ENCODE data around the gene ATP2B2.

Gene ATP2B2

DNA sequence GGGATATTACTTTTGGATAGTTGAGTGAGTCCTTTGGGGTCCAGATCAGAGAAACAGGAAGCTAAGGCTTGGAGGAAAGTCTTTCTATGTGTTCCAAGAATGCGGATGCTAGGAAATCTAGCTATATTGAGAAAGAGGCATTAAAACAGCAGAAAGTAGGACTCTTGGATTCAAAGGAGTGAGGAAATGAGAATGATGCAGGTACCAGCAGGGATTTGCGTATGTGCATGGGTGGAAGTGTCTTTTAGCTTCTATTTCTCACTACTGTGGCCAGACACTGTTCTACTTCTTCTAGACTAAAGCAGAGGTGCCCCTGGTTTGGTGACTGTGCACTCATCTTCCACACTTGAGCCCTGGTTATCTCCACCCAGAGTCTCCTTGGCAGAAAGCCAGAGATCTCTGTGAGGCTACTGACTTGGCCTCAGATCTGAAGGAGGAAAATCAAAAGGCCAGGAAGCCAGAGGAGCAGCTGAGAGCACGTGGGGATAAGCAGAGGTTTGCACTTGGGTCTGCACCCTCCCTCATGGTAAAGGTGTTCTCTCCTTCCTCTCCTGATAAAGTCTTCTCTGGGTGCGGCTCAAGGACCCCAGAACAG, 44.3 kb downstream of the ATP2B2 start:
- in situ Hi-C loops (cut with MboI; ENCODE audit: low pct_unique_long_range_greater_than_20kb, low sequenced_read_pairs), result no loop called here
- DNase-seq, result no peak

DNA sequence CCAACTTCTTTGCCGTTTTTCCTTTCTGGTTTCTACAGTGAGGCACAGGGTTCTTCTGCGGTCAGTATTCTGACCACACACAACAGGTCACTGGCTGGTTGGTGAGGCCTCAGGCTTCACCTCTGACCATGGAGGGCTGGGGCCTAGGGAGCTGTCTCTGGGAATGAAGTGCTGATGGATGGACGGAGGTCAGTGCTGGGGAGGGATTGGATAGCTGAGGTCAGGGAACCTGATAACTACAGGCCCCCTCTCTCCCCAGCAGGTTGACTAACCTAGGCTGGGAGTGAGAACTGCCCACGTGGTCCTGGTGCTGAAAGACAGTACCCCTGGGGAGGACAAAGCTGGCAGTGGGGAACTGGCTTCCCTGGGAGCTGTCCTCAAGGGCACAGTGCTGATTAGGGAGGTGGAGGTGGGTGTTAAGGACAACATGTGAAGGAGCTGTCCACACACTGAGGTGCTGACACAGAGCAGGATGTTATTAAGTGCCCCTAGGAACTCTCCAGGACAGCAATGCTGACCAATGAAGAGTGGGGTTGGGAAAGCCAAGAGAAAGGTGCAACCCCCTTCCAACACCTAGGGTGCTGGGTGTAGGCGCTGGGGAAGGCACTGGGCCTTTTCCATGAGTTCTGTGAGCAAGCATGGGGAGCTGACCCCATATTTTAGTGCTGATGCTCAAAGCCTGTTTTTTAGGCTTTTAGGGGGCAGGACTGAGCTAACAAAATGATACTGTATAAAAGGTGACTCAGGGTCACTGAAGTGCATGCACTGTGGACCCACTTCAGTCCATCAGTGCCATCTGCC, 45.2 kb downstream of the ATP2B2 start:
- in situ Hi-C loops (cut with MboI; ENCODE audit: low pct_unique_long_range_greater_than_20kb, low sequenced_read_pairs), result no loop called here
- peak; percentile 87 for DNase-seq

DNA sequence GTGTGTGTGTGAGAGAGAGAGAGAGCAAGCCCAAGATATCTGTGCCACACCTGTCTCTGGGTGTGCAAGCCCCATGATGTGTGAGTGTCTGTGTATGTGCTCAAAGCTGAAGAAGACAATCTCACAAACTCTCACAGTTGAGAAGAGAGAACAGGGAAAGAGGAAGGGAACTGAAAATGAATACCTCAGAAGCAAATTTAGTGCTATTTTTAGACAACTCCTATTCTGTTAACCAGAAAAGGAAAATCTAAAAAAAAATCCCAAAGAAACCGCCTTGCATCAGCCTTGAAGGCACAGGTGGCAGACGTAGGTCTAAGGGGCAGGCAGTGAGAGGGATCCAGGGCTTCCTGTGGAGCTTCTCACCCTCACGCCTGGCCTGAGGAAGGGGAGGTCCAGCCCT, 47.8 kb downstream of the ATP2B2 start:
- in situ Hi-C loops (cut with MboI; ENCODE audit: low pct_unique_long_range_greater_than_20kb, low sequenced_read_pairs), result no loop called here
- no peak for DNase-seq

DNA sequence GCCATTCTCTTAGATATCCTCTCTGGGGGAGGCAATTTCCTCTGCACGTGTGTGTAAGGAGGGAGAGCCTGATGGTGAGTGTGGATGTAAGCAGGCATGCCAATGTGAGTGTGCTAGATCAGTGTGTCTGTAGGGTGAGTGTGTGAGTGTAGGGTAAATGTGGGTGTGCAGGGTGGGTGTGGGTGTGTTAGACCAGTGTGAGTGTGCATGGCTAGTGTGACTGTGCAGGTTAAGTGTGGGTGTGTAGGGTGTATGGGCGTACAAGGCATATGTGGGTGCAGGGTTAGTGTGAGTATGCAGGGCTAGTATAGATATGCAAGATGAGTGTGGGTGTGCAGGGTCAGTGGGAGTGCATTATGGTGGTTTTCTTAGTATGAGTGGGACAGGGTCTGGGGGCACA, 48.4 kb downstream of the ATP2B2 start:
- in situ Hi-C loops (cut with MboI; ENCODE audit: low pct_unique_long_range_greater_than_20kb, low sequenced_read_pairs), result no loop called here
- DNase-seq, result no peak

DNA sequence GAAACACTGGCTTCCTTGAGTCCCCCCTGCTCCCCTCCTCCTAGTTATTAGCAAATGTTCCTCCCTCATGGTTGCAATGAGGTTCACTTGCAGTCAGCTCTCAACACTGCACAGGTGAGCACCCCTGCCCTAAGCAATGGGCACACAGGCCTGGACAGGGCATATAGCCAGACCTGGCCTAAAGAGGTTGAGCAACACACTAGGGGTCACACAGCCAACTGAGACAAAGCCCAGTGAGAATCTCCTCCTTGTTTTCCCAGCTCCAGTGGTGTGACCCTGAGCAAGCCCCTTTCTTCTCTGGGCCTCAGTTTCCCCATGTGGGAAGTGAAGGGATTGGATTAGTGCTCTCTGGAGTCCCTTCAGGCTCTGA, 49.9 kb downstream of the ATP2B2 start:
- in situ Hi-C loops (cut with MboI; ENCODE audit: low pct_unique_long_range_greater_than_20kb, low sequenced_read_pairs), result no loop called here
- no peak for DNase-seq

DNA sequence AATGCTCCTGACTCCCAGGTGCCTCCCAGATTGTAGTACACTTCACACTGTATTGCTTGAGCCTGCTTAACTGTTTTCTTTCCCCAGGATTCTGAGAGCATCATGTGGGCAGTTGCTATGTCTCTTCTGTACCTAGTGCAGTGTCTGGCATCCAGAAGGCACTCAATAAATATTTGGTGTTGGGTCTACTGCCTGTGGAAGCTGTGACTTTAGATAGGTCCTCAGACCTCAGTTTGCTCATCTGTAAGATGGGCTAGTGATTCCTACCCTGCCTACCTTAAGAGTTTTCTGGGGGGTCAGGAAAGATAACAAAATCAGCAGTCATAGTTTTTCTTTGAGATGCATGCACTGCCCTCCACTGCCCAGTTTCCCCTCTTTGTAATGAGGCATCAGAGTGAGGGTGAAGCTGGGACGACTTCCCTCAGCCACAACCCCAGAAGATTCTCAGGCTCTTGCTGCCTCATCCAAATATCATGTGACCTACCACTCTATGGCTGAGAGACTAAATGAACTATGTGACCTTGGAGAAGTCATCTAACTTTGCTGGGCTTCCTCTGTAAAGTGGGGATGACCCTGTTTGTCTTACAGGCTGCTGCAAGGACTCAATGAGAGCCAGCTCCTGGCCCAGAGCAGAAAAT, 50.4 kb downstream of the ATP2B2 start:
- DNase-seq, result no peak
- in situ Hi-C loops (cut with MboI; ENCODE audit: low pct_unique_long_range_greater_than_20kb, low sequenced_read_pairs), result no loop called here

DNA sequence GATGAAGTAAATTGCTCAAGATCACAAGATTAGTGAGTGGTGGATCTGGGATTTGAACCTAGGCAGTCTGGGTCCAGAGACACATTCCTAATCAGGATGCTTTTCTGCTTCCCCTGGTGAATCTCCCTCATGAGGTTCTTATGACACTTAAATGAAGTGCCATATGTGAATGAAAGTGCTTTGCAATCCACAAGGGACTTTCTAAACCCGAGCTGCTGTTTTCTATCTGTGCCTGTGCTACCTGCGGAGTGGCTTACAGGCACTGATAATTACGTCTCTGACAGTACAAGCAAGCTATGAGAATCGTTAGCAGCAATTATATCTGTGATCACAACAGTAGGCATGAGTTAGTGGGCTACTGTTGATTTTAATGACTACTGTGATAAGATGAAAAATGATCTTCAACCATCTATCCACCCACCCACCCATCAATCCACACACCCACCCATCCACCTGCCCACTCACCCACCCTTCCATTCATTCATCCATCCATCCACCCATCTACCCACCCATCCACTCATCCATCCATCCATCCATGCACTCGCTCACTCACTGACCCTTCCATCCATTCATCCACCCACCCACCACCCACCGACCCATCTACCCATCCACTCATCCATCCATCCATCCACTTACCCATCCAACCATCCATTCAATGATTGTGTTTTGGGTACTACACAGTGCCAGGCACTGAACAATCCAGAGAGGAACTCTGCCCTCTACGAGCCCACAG, 51.8 kb downstream of the ATP2B2 start:
- DNase-seq, result no peak
- in situ Hi-C loops (cut with MboI; ENCODE audit: low pct_unique_long_range_greater_than_20kb, low sequenced_read_pairs), result no loop called here

DNA sequence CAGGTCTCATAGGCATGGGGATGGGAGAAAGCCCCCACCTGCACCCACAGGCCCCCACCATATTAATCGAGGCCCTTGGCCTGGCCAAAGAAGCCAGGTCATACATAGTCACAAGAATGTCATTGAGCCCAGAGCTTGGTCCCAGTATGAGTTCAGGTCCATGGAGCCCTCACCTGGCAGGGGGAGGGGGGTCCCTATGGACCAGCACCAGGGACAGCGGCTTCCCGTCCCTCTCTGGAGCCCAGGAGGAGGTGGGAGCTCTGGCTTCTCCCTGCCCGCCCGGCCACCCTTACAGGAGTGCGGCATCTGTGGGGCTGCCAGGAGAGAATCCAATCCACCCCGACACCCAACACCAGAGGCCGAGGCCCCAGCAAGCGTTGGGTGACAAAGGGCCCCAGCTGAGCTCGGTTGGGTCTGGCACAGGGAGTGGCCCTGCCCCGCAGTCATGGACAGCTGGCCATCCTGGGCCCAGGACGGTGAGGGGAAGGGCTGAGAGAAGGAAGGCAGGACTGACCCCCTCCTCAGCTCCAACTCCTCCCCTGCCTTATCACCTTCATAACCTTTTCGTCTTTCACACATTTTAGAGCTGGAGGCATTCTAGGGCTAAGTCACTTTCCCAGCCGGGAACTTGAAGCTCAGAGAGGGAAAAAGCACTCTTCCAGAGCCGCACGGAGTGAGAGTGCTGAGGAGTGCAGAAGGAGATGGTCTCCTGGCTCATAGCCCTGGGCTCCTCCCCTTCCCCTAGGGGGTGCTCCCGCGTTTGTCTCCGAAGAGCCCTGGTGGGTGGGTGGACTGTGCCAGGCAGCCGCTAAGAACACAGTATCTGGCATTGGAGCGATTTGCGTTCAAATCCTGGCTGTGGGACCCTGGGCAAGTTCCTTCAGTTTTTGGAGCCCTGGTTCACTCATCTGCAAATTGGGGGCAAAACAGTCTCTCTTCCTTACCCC, 54.6 kb downstream of the ATP2B2 start:
- no peak for DNase-seq
- in situ Hi-C loops (cut with MboI; ENCODE audit: low pct_unique_long_range_greater_than_20kb, low sequenced_read_pairs), result no loop called here

DNA sequence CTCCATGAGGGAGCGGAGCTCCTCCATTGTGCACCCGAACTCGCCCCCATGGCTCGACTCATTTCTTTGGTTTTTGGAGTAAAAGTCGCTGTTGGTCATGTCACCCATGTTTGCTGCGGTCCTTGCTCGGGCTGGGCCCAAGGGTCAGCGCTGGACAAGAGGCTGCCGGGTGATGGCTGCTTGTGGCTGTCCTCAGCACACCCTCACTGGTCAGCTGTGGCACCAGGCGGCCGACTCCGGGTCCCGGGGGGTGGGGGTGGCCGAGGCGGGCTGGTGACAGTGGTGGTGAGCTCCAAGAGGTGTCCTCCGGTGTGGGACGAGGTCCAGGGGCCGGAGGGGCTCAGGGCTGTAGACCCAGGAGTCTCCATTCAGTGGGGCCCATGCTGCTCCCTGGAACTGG, 56.0 kb downstream of the ATP2B2 start:
- no peak for DNase-seq
- in situ Hi-C loops (cut with MboI; ENCODE audit: low pct_unique_long_range_greater_than_20kb, low sequenced_read_pairs), result no loop called here

DNA sequence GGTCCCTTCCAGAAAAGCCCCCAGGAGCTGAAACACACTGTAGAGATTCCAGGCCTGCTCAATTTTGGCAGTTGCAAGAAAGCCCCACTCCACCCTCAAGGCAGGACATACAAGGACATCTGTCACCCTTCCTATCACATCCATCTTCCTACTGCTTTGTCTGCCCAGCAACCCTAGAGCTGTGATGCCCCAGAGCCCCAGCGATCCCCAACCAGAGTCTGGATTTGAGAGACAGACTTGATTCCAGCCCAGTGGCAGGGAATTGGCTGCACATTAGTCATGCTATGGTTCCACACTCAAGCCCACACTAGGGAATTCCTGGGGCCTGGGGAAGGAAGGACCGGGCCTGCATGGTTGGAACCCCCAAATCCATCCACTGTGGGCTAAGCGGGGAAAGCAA, 56.8 kb downstream of the ATP2B2 start:
- no peak for DNase-seq
- in situ Hi-C loops (cut with MboI; ENCODE audit: low pct_unique_long_range_greater_than_20kb, low sequenced_read_pairs), result no loop called here

DNA sequence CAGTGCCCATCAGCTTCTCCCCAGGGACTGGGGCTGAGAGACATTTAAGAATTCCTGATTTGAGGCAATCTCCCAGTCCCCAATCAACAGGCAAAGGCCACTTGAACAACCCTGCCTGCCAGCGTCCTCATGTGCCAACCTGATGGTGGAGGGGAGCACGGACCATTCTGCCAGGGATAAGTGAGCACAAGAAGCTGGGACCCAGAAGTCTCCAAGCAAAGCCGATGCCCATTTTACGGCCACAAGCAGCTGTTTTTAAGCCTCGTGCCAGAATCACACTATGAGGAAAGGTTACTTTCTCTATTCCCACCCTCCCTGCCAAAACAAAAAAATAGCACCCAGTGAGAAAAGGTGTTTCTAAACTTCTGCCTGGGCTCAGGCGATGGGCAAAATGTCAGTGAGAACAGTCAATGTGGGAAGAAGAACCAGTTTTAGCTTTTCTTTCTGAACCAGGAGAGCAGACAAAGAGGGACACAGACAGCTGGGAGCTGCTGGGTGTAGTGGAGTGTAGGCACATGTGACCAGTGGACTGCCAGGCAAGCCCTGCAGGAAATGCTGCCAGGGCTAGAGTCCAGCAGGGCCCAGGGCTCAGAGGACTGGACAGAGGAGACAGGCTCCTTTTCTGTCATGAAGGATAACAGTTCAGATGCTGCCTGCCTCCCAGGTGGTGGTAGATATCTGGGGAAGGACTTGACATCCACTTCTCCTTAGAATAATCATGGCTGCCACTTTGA, 57.7 kb downstream of the ATP2B2 start:
- in situ Hi-C loops (cut with MboI; ENCODE audit: low pct_unique_long_range_greater_than_20kb, low sequenced_read_pairs), result no loop called here
- no peak for DNase-seq

DNA sequence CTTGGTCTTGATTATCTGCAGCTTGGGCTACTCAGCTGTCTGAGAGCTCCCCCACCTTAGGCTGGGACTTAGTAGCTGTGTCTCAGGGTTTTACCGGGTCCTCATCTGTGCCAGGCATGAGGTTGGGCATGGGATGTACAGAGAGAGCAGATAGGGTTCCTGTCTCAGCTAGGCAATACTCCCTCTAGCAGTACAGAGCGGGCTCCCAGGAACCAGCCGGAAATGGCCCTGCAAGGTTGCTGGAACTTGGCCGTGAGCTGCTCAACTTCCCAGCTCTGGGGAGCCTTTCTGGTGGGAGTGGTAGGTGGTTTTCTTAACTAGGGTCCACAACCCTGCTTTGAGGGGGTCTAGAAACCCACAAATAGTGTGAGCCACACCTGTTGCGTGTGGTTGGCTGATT, 58.3 kb downstream of the ATP2B2 start:
- no peak for DNase-seq
- in situ Hi-C loops (cut with MboI; ENCODE audit: low pct_unique_long_range_greater_than_20kb, low sequenced_read_pairs), result no loop called here

DNA sequence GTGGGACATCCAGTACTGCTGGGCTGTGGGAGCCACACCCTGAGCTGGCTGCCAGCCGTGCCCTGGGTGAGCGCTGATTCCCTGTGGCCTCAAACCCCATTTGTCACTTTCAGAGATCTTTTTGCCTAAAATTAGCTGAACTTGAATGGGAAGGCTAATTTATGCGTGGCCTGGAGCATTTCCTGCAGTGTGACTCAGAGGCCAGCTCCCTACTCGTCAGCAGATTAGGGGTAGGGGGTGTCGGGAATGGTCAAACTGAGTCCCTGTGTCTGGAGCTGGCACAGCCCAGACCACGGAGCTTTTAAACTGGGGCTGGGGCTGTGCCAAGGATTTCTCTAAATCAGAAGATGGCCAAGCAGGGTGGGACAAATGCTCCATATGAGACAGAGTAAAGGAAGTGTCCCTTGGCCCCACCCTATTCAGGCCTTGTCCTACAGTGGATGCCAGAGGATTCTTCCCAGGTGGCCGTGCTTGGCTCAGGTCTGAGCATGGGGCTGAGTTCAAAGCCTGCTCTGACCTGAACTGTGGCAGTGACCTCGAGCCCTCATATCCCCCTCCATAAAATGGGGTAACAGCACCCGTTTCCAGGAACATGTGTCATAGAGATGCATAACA, 59.7 kb downstream of the ATP2B2 start:
- no peak for DNase-seq
- in situ Hi-C loops (cut with MboI; ENCODE audit: low pct_unique_long_range_greater_than_20kb, low sequenced_read_pairs), result no loop called here

DNA sequence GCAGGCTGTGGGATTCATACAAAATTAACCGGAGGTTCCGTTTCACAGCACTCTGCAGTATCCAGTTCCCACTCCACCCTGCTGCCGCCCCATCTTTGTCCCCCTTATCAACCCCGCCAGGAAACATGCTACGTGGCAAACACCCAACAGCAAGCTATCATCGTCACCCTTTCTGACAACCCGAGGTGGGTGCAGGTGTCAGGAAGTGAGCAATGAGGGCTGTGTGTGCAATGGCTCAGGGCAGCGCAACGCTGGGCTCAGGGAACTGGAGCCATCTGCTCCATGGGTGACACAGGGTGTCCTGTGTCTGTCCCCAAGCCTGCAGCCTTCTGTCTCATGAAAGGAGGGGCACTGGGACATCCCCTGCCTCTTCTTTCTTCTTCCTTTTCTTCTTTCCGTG, 60.9 kb downstream of the ATP2B2 start:
- DNase-seq, result no peak
- in situ Hi-C loops (cut with MboI; ENCODE audit: low pct_unique_long_range_greater_than_20kb, low sequenced_read_pairs), result no loop called here

DNA sequence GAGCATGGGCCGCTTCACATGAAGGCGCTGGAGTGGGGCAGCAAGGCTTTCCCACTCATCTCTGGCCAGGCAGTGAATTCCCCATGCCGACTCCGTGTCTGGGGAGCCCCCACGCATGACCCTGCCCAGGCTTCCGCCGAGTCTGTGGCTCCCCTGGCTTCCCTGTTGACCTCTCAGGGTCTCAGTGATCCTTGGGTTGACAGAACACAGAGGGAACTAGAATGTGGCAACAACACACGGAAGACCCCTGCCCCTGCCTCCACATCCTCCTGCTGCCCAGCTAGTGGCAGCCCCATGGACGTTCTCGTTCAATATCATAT, 61.3 kb downstream of the ATP2B2 start:
- in situ Hi-C loops (cut with MboI; ENCODE audit: low pct_unique_long_range_greater_than_20kb, low sequenced_read_pairs), result no loop called here
- no peak for DNase-seq

DNA sequence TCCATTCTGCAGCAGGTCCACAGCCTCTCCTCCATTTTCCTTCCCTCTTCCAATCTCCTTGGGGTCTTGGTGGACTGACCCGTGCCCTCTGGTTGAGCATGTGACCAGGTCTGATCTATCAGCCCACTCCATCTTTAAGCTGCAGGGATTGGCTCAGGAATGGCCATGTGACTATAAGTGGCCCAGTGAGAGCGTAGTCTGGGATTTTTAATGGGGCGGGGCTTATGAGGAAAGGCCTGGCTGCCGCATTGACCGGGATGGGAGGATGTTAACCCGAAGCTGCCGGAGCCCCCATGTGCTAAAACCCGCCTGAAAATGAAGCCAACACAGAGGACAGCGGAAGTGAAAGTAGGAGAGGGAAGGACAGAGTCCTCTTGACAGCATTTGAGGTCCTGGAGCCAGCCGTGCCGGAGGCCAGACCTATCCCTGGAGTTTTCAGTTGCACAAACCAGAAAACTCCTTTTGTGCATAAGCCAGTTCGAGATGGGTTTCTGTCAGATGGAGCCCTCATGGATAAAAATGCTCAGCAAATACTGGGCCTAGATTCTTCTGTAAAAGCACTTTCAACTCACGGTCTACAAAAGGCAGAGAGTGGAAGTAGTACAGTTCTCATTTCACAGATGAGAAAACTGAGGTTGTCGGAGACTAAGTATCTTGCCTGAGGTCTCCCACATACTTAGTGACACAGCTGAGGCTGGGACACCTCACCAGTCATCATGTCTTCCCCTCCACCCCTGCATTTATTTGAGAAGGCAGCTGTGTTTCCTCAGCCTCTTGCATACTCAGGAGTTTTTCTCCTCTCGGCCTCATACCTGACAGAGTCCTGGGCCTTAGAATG, 61.9 kb downstream of the ATP2B2 start:
- in situ Hi-C loops (cut with MboI; ENCODE audit: low pct_unique_long_range_greater_than_20kb, low sequenced_read_pairs), result no loop called here

DNA sequence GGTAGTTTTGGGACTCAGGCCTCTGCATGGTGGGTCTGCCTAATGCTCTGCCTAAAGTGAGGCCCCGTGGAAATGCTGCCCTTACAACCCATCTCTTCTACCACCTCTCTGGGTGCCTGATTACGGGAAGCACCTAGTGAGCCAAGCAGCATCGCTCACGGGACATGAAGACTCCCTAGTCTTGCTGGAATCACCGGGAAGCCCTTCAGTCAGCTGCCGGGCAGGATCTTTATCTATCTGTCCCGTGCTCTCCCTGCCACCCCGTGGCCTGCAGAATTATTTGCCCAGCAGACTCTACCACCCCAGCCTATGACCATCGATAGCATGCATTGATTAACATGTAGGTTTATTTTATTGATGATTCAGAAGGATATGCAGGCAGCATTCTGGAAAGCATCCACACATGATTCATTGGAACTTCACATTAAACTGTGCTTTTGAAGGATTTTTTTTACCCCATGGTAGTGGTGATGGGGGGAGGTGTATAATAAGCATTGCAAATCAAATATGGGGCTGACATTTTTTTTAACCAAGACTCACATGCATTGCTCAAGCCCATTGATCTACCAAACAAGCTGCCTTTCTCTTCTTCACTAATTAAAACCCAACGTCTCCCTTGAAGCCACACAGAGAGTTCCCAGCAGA, 63.1 kb downstream of the ATP2B2 start:
- in situ Hi-C loops (cut with MboI; ENCODE audit: low pct_unique_long_range_greater_than_20kb, low sequenced_read_pairs), result no loop called here
- no peak for DNase-seq

More for the DNA sequence above, 61.9 kb downstream of the ATP2B2 start:
- DNase-seq, result no peak
